Coronary artery (tissue), 2 donors: Measurements from ENCODE around the gene IDI2.

Source experiments
- DNase-seq: peaks from one replicate; pipeline ENCODE4 v3.0.0-alpha.2; 2017; ENCODE audit warnings: low spot score
- H3K27ac ChIP-seq, 2 donors: fragments of 200-600 bp; sonication (generic); one replicate each; pipeline ENCODE4 v1.5.1; 2016 to 2019
- H3K4me3 ChIP-seq: fragments of 200-600 bp; sonication (generic); 2 replicates; pipeline ENCODE4 v1.5.1; 2016; ENCODE audit warnings: mild to moderate bottlenecking, moderate library complexity
- TF ChIP-seq, protein P1 (sequence below): fragments of 200-600 bp; sonication (generic); IDR thresholded peaks from one replicate; pipeline ENCODE4 v1.5.1; 2019; ENCODE audit warnings: antibody characterized with exemption

Gene IDI2

GRCh38 chr10:983971-984655 is 41.5 kb downstream of the IDI2 start:
- no peak overlapping the region for H3K27ac ChIP-seq
- TF ChIP-seq, protein P1, sequence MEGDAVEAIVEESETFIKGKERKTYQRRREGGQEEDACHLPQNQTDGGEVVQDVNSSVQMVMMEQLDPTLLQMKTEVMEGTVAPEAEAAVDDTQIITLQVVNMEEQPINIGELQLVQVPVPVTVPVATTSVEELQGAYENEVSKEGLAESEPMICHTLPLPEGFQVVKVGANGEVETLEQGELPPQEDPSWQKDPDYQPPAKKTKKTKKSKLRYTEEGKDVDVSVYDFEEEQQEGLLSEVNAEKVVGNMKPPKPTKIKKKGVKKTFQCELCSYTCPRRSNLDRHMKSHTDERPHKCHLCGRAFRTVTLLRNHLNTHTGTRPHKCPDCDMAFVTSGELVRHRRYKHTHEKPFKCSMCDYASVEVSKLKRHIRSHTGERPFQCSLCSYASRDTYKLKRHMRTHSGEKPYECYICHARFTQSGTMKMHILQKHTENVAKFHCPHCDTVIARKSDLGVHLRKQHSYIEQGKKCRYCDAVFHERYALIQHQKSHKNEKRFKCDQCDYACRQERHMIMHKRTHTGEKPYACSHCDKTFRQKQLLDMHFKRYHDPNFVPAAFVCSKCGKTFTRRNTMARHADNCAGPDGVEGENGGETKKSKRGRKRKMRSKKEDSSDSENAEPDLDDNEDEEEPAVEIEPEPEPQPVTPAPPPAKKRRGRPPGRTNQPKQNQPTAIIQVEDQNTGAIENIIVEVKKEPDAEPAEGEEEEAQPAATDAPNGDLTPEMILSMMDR = no peak
- H3K4me3 ChIP-seq = no peak overlapping the region

GRCh38 chr10:983401-983800 is 42.3 kb downstream of the IDI2 start:
- H3K4me3 ChIP-seq = no peak overlapping the region
- no peak for DNase-seq
- TF ChIP-seq, protein P1 = no peak
- no peak overlapping the region for H3K27ac ChIP-seq

More at GRCh38 chr10:983971-984655, 41.5 kb downstream of the IDI2 start:
- no peak for DNase-seq

GRCh38 chr10:980468-981093 is 45.1 kb downstream of the IDI2 start:
- H3K4me3 ChIP-seq = no peak overlapping the region
- DNase-seq = no peak
- TF ChIP-seq, protein P1 = no peak
- no peak overlapping the region for H3K27ac ChIP-seq

DNA sequence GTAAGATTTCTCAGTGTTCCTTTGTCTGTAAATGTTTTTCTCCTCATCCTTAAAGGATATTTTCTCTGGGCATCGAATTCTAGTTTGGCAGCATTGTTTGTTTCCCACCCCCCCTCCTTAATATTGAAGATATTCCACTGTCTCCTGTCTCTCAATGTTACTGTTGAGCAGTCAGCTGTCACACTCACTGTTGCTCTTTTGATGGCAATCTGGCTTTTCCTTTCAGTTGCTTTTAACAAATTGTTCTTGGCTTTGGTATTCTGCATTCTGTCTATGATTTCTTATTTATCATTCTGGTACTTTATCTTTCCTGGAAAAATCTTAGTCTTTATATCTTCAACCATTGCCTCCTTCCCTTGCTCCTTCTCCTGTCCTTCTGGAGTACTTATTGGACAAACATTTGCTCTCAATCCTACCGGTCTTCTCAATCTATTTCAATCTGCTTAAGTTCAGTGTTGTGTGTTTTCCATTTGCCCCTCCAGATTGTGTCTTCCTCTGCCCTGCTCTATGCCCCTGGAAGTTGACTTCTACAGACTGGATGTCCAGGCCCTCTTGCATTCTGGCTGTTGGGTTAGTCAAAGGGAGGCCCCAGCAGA is 46.7 kb downstream of the IDI2 start:
- H3K27ac ChIP-seq = no peak overlapping the region
- no peak overlapping the region for H3K4me3 ChIP-seq
- TF ChIP-seq, protein P1 = no peak
- DNase-seq = no peak

DNA sequence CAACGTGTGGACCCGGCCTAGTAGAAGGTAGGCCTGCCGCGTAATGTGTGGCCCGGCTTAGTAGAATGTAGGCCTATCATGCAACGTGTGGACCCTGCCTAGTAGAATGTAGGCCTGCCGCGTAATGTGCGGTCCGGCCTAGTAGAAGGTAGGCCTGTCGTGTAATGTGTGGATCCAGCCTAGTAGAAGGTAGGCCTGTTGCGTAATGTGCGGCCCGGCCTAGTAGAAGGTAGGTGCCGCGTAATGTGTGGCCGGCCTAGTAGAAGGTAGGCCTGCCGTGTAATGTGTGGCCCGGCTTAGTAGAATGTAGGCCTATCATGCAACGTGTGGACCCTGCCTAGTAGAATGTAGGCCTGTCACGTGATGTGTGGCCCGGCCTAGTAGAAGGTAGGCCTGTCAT is 49.3 kb downstream of the IDI2 start:
- Histone ChIP-seq H3K27ac (no peak overlapping the region), H3K4me3 (no peak overlapping the region)
- DNase-seq = no peak
- TF ChIP-seq, protein P1 = no peak

GRCh38 chr10:974785-975074 is 50.9 kb downstream of the IDI2 start:
- Histone ChIP-seq H3K27ac (no peak overlapping the region), H3K4me3 (no peak overlapping the region)
- TF ChIP-seq, protein P1 = no peak
- no peak for DNase-seq
